CD14-positive monocyte (primary cell): ENCODE measurements around the gene IL12B. TPM values are rescaled to one million over a fixed set of nuclear protein-coding genes. Genes with fewer than 3 reads are reported as not detected.

Source experiments
- DNase-seq, 3 donors: peaks; one replicate each; pipeline ENCODE4 v3.0.0-alpha.2; 2011 to 2022
- H2AFZ ChIP-seq: 2 replicates; pipeline ENCODE4 v1.6.0; 2012; ENCODE audit warnings: mild to moderate bottlenecking, low read depth, low read length, inconsistent platforms; ENCODE audit not compliant: insufficient read depth, poor library complexity, severe bottlenecking
- H3K27ac ChIP-seq, 2 donors: 1 replicate in 1 of 2; 2 replicates in 1 of 2; pipeline ENCODE4 v1.5.1; 2012 to 2013; ENCODE audit warnings: low read length in 2 of 2, control low read depth in 1 of 2, inconsistent platforms in 1 of 2, low read depth in 1 of 2, mild to moderate bottlenecking in 1 of 2
- H3K27me3 ChIP-seq, 2 donors: one replicate each; pipeline versions ENCODE4 v1.6.0 to v1.6.1; 2011 to 2013; ENCODE audit warnings: low read length in 2 of 2; ENCODE audit not compliant: control insufficient read depth in 2 of 2, insufficient read depth in 2 of 2
- H3K36me3 ChIP-seq, 2 donors: replicated peaks in 1 of 2; 1 replicate in 1 of 2; 2 replicates in 1 of 2; pipeline versions ENCODE4 v1.5.1 to v1.6.1; 2012 to 2013; ENCODE audit warnings: low read length in 2 of 2, control low read depth in 1 of 2, inconsistent platforms in 1 of 2, mild to moderate bottlenecking in 1 of 2; ENCODE audit not compliant: insufficient read depth in 2 of 2, control insufficient read depth in 1 of 2
- H3K4me1 ChIP-seq, 2 donors: 1 replicate in 1 of 2; 2 replicates in 1 of 2; pipeline versions ENCODE4 v1.5.1 to v1.6.1; 2012 to 2013; ENCODE audit warnings: low read length in 2 of 2, control low read depth in 1 of 2, inconsistent platforms in 1 of 2, mild to moderate bottlenecking in 1 of 2, moderate library complexity in 1 of 2; ENCODE audit not compliant: insufficient read depth in 2 of 2, control insufficient read depth in 1 of 2
- H3K4me2 ChIP-seq: replicated peaks from 2 replicates; pipeline ENCODE3; 2012; ENCODE audit warnings: low read length, moderate library complexity, mild to moderate bottlenecking; ENCODE audit not compliant: poor library complexity, severe bottlenecking; ENCODE audit errors: extremely low read depth
- H3K4me3 ChIP-seq, 3 experiments: fragments of 200-600 bp in 1 of 3; sonication (generic) in 1 of 3; replicated peaks in 1 of 3; 1 replicate in 2 of 3; 2 replicates in 1 of 3; pipeline ENCODE4 v1.5.1; 2011 to 2013; ENCODE audit warnings: low read length in 3 of 3, mild to moderate bottlenecking in 3 of 3, control low read depth in 2 of 3, low read depth in 2 of 3, inconsistent platforms in 1 of 3, moderate library complexity in 1 of 3
- H3K79me2 ChIP-seq: 2 replicates; pipeline ENCODE4 v1.6.0; 2012; ENCODE audit warnings: mild to moderate bottlenecking, control low read depth, inconsistent platforms, low read length, moderate library complexity; ENCODE audit not compliant: insufficient read depth
- H3K9ac ChIP-seq: 2 replicates; pipeline ENCODE4 v1.6.0; 2017; ENCODE audit warnings: low read length, mild to moderate bottlenecking; ENCODE audit not compliant: insufficient read depth, poor library complexity, severe bottlenecking
- H3K9me3 ChIP-seq, 2 donors: replicated peaks in 1 of 2; 1 replicate in 1 of 2; 2 replicates in 1 of 2; pipeline versions ENCODE4 v1.5.1 to v1.6.1; 2012 to 2013; ENCODE audit warnings: low read length in 2 of 2, control low read depth in 1 of 2; ENCODE audit not compliant: control insufficient read depth in 1 of 2, insufficient read depth in 1 of 2
- H4K20me1 ChIP-seq: 2 replicates; pipeline ENCODE4 v1.6.0; 2012; ENCODE audit warnings: mild to moderate bottlenecking, low read length, control low read depth, moderate library complexity; ENCODE audit not compliant: insufficient read depth
- H3K27ac Mint-ChIP-seq, 7 donors: one replicate each; pipeline ENCODE4 v1.8.0; 2020; ENCODE audit warnings: mild to moderate bottlenecking in 7 of 7, mixed read lengths in 7 of 7, moderate library complexity in 6 of 7, inconsistent platforms in 2 of 7
- H3K27me3 Mint-ChIP-seq, 3 donors: one replicate each; pipeline ENCODE4 v1.8.0; 2021 to 2022; ENCODE audit warnings: low read depth in 3 of 3, mild to moderate bottlenecking in 3 of 3, mixed read lengths in 3 of 3, moderate library complexity in 3 of 3, inconsistent platforms in 1 of 3
- H3K36me3 Mint-ChIP-seq, 2 donors: one replicate each; pipeline ENCODE4 v1.8.0; 2020; ENCODE audit warnings: mixed read lengths in 2 of 2, inconsistent platforms in 1 of 2, mild to moderate bottlenecking in 1 of 2
- H3K4me1 Mint-ChIP-seq: one replicate; pipeline ENCODE4 v1.8.0; 2020; ENCODE audit warnings: mild to moderate bottlenecking, mixed read lengths
- H3K4me3 Mint-ChIP-seq, 2 donors: one replicate each; pipeline ENCODE4 v1.8.0; 2020; ENCODE audit warnings: mild to moderate bottlenecking in 2 of 2, mixed read lengths in 2 of 2, moderate library complexity in 1 of 2
- H3K9me3 Mint-ChIP-seq, 7 donors: one replicate each; pipeline ENCODE4 v1.8.0; 2020 to 2022; ENCODE audit warnings: mixed read lengths in 7 of 7, mild to moderate bottlenecking in 6 of 7, moderate library complexity in 6 of 7, inconsistent platforms in 2 of 7
- CTCF ChIP-seq: fragments of 200-600 bp; IDR thresholded peaks from one replicate; pipeline ENCODE4 v1.8.0; 2022; ENCODE audit warnings: antibody characterized with exemption, mild to moderate bottlenecking
- WGBS: methylation state at CpG from one replicate; pipeline ENCODE4 v1.1.5; 2013; ENCODE audit warnings: missing lambda C conversion rate; ENCODE audit not compliant: insufficient coverage; 5-methylcytosine and 5-hydroxymethylcytosine counted together
- intact Hi-C, 2 donors: fragments of 100-400 bp; cut with micrococcal nuclease; formaldehyde crosslinking; loops; one replicate each; pipeline versions ENCODE4 v1.15.0 to v1.15.1; 2023
- polyA plus RNA-seq, 3 donors: library from polyadenylated mRNA; depleted of rRNA in 1 of 3; unstranded in 2 of 3; stranded (reverse) in 1 of 3; fragments of 300-500 nt in 2 of 3; fragments of >200 nt in 1 of 3; fragmentation: Illumina TruSeq in 2 of 3; gene quantifications; 1 replicate in 2 of 3; 2 replicates in 1 of 3; pipeline ENCODE4 v1.2.3, GENCODE V29; 2012 to 2021

The IL12B gene
- polyA plus RNA-seq, 3 donors: not detected

GRCh38 chr5:159339460-159339859 is 9.2 kb upstream of the IL12B start:
- H3K27me3 ChIP-seq: no peaks in the 10 kb centered on the region
- Mint-ChIP-seq H3K4me3 (no peak overlapping the region), H3K36me3 (peaks cover 2 to 8% of the 10 kb centered on the region in 2 donors), H3K27me3 (peaks cover 0 to 11% (median 0%) of the 10 kb centered on the region in 3 donors), H3K4me1 (peaks cover 57% of the 10 kb centered on the region), H3K9me3 (peaks cover 0 to 6% (median 0%) of the 10 kb centered on the region in 7 donors), H3K27ac (no peak overlapping the region)
- no peaks in the 10 kb centered on the region for H3K79me2 ChIP-seq
- TF ChIP-seq CTCF: no peak
- intact Hi-C loops: loop anchor here in 1 of 2 donors (10.0 kb wide), 2 partner anchors 65 to 75 kb away; partner anchors contain the start of gene UBLCP1
- H3K4me3 ChIP-seq: no peak overlapping the region
- H3K4me1 ChIP-seq: peaks cover 51 to 59% of the 10 kb centered on the region in 2 donors
- no peaks in the 10 kb centered on the region for H3K36me3 ChIP-seq
- H3K27ac ChIP-seq: no peak overlapping the region
- no peak overlapping the region for H3K4me2 ChIP-seq
- 100% methylated on average over 1 of the region's 2 CpGs for whole genome bisulfite sequencing
- no peak for DNase-seq
- no peaks in the 10 kb centered on the region for H3K9me3 ChIP-seq
- H3K9ac ChIP-seq: no peak overlapping the region
- no peaks in the 10 kb centered on the region for H4K20me1 ChIP-seq
- no peak overlapping the region for H2AFZ ChIP-seq

DNA sequence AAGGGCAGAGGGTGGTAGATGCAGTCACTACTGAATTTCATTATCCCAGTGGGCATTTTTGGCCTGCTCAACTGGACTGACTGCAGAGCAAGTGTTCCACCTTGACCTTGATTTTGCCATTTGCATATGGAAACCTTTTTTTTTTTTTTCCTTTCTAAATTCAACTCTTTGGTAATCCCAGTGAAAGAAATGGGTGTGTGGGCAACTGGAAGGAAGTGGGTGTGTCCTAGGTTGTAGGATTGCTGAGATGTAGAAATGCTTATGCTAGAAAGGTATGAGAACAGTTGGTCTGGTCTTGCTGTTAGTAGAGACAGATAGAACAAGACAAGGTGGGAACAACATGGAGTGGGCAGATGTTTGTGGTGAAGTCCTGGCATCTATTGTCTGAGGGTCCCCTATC is 7.8 kb upstream of the IL12B start:
- Histone ChIP-seq H3K27me3 (no peaks in the 10 kb centered on the region), H3K4me3 (no peak overlapping the region), H3K4me2 (no peak overlapping the region), H3K9me3 (no peaks in the 10 kb centered on the region), H2AFZ (no peak overlapping the region), H3K27ac (peak overlapping the region in 1 of 2 donors; percentile 80), H4K20me1 (no peaks in the 10 kb centered on the region), H3K4me1 (peaks cover 40 to 46% of the 10 kb centered on the region in 2 donors), H3K9ac (no peak overlapping the region), H3K36me3 (no peaks in the 10 kb centered on the region), H3K79me2 (no peaks in the 10 kb centered on the region)
- Mint-ChIP-seq H3K36me3 (peaks cover 2 to 8% of the 10 kb centered on the region in 2 donors), H3K9me3 (peaks cover 0 to 6% (median 0%) of the 10 kb centered on the region in 7 donors), H3K4me3 (no peak overlapping the region), H3K4me1 (peaks cover 44% of the 10 kb centered on the region), H3K27me3 (peaks cover 0 to 6% (median 0%) of the 10 kb centered on the region in 3 donors), H3K27ac (peak overlapping the region; percentile 74 to 91 (median 90))
- no peak for TF ChIP-seq CTCF
- no peak for DNase-seq
- intact Hi-C loops: loop anchor here in 1 of 2 donors (10.0 kb wide), 2 partner anchors 67 to 73 kb away; partner anchors contain the start of gene UBLCP1
